ENCODE data around the gene CNGA2.

CNGA2 gene

DNA sequence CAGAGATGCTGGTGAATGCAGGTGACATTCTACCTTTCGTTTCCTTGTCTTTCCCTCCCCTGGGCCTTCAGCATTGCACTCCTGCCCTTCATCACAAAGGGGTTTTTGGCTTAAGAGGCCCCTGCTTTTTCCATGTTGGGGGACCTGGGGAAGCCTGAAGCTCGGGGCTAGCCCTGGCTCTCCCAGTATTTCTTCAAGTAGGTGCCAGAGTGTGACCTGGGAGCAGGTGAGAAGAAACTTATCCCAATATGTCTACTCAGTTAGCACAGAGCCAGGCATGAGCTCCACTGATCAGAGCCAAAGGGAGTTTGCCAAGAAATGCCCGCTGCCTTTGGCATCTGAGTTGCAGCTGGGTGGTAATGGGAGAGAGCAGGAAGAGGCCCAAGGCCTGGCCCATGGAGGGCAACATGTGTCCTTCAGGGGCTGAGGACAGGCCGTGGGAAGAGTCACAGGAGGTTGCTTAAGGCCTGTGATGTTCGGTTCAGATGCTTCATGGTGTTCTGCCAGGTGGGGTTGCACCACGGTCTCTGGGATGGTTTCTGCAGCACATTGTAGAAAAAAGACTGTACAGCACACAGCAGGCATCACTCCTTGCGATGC lies 31.7 kb upstream of the CNGA2 start:
- ChIA-PET POLR2A (no interaction called here), CTCF (no interaction called here)
- DNase-seq (ENCODE audit: extremely low spot score): no peak
- no peak for TF ChIP-seq BHLHE40 (IDR thresholded peaks at IDR 0.05; ENCODE audit: borderline replicate concordance)

DNA sequence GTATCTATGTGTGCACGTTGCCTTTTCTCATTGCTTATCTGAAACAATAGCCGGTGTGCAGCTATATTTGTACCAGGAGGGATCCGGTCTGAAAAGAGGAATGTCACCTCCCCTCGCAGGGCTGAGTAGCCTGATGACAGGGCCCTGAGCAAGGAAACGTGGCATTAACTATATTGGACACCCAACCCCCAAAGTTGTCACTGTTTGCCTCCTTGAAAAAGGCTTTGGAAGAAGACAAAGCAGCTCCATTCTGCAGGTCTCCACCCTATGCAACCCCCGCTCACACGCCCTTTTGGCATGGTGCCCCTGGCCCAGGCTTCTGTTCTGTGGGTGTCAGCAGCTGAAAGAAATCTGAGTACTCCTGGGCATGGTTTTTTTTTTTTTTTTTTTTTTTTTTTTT lies 31.1 kb upstream of the CNGA2 start:
- TF ChIP-seq FOXA1 (IDR thresholded peaks at IDR 0.05) (no peak), NFRKB (IDR thresholded peaks at IDR 0.05) (no peak), ARNT (IDR thresholded peaks at IDR 0.05) (no peak), FOXM1 (IDR thresholded peaks at IDR 0.05; ENCODE audit: borderline replicate concordance) (no peak), L3MBTL2 (conservative IDR thresholded peaks at IDR 0.05) (no peak), SP1 (IDR thresholded peaks at IDR 0.05) (no peak), LEF1 (IDR thresholded peaks at IDR 0.05; ENCODE audit: borderline replicate concordance) (no peak), BHLHE40 (IDR thresholded peaks at IDR 0.05; ENCODE audit: borderline replicate concordance) (no peak), SUZ12 (IDR thresholded peaks at IDR 0.05) (no peak), TARDBP (IDR thresholded peaks at IDR 0.05) (no peak), ELF4 (IDR thresholded peaks at IDR 0.05) (no peak), FOXK2 (IDR thresholded peaks at IDR 0.05) (no peak), CTBP1 (IDR thresholded peaks at IDR 0.05; ENCODE audit: borderline replicate concordance) (no peak)
- TF ChIP-seq, protein P1, sequence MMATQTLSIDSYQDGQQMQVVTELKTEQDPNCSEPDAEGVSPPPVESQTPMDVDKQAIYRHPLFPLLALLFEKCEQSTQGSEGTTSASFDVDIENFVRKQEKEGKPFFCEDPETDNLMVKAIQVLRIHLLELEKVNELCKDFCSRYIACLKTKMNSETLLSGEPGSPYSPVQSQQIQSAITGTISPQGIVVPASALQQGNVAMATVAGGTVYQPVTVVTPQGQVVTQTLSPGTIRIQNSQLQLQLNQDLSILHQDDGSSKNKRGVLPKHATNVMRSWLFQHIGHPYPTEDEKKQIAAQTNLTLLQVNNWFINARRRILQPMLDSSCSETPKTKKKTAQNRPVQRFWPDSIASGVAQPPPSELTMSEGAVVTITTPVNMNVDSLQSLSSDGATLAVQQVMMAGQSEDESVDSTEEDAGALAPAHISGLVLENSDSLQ (IDR thresholded peaks at IDR 0.05): no peak
- CTCF ChIA-PET: no interaction called here
- DNase-seq (ENCODE audit: extremely low spot score): no peak
- POLR2A ChIA-PET: no interaction called here

DNA sequence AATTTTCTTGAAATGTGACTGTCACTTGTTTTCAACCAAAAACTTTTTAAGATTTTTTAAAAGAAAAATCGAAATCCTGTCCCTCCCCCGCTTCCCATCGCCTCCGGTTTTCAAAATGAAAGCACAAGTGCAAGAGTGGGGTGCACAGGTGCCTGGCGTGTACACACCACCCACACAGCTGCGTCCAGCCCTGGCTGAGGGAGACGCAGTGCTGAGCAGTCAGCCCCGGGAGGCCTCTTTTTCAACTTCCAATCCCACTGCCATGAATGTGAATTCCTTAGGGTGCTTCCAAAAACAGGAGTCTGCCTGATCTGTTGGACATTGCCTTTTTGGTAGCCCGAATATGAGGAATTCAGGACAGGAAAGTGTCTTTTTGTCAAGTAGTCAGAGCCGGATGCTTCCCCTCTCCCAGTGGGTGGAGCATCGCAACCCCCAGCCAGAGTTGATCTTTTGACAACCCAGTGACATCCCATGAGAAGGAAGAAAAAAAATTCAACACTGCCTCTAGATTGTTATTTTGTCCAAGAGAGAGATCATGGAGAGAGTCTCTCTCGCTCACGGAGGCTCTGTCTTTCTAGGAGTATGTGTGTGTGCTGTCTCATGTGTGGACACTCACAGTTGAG lies 30.4 kb upstream of the CNGA2 start:
- no peak for DNase-seq (ENCODE audit: extremely low spot score)
- CTCF ChIA-PET: no interaction called here
- POLR2A ChIA-PET: no interaction called here
- no peak for TF ChIP-seq L3MBTL2 (conservative IDR thresholded peaks at IDR 0.05)
- no peak for TF ChIP-seq FOXM1 (IDR thresholded peaks at IDR 0.05; ENCODE audit: borderline replicate concordance)
- no peak for TF ChIP-seq SP1 (IDR thresholded peaks at IDR 0.05)
- no peak for TF ChIP-seq ZNF384 (IDR thresholded peaks at IDR 0.05)
- TF ChIP-seq NFRKB (IDR thresholded peaks at IDR 0.05): no peak
- no peak for TF ChIP-seq CTBP1 (IDR thresholded peaks at IDR 0.05; ENCODE audit: borderline replicate concordance)
- no peak for TF ChIP-seq FOXA1 (IDR thresholded peaks at IDR 0.05)

DNA sequence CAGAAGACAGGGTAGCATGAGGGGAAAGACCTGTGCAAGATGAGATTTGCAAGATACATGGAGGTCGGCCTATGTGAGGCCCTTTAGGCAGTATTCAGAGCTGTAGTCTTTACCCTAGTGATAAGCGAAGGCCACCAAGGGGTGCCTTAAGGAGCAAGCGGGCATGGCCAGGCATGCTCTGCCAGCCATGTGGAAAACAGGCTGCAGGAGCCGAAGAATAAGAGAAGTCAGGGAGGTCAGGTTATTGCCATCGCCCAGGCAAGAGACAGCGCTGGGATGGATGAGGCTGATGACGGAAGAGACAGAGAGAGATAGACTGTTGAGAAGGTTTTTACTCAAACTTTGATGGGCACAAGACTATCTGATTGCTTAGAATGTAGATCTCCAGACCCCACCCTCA lies 25.7 kb upstream of the CNGA2 start:
- CTCF ChIA-PET: no interaction called here
- POLR2A ChIA-PET: no interaction called here
- no peak for DNase-seq (ENCODE audit: extremely low spot score)
- TF ChIP-seq L3MBTL2 (conservative IDR thresholded peaks at IDR 0.05): no peak
- no peak for TF ChIP-seq BHLHE40 (IDR thresholded peaks at IDR 0.05; ENCODE audit: borderline replicate concordance)
- no peak for TF ChIP-seq NFRKB (IDR thresholded peaks at IDR 0.05)
- TF ChIP-seq SUZ12 (IDR thresholded peaks at IDR 0.05): no peak
- no peak for TF ChIP-seq ELF4 (IDR thresholded peaks at IDR 0.05)

DNA sequence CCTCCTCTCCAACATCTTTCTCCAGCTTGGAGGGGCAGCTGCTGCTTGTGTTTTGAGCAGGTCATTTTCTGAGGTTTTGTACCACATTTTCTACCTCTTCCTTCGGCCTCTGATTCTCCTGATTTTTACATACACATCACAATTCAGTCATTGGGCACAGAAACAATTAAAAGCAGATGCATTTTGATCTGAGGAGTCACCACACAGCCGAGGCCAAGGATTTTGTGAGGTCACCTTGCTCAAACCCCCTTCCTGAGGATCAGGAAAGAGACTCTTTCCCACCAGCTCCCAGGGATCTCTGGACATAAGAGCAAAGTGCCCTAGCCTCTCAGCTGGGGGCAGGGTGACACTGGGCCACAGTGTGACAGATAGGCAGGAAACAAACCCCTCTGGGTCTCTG lies 24.1 kb upstream of the CNGA2 start:
- DNase-seq (ENCODE audit: extremely low spot score): no peak
- TF ChIP-seq HDGF (IDR thresholded peaks at IDR 0.05; ENCODE audit: borderline replicate concordance): no peak
- TF ChIP-seq, protein P1 (IDR thresholded peaks at IDR 0.05): no peak
- CTCF ChIA-PET: no interaction called here
- POLR2A ChIA-PET: no interaction called here

DNA sequence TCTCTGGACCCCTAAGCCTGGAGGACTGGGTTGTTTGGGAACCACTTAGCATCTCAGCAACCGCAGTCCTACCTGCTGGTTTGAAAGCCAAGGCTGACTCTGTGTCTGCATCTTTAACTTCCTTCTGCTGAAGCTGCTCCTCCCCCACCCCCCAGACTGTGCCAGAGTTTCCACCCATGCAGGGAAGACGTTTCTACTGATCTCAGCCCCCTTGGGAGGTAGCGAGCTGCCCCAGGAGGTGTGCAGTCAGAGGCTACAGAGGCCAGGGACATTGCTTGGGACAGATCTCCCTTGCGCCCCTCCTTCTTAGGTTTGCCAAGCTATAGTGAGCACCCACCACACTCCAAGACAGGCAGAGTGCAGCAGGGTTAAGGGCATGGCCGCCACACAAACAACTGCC lies 23.4 kb upstream of the CNGA2 start:
- ChIA-PET CTCF (no interaction called here), POLR2A (no interaction called here)
- DNase-seq (ENCODE audit: extremely low spot score): no peak
- TF ChIP-seq FOXM1 (IDR thresholded peaks at IDR 0.05; ENCODE audit: borderline replicate concordance) (no peak), BHLHE40 (IDR thresholded peaks at IDR 0.05; ENCODE audit: borderline replicate concordance) (no peak), ELF4 (IDR thresholded peaks at IDR 0.05) (no peak), TARDBP (IDR thresholded peaks at IDR 0.05) (no peak), LEF1 (IDR thresholded peaks at IDR 0.05; ENCODE audit: borderline replicate concordance) (no peak), SUZ12 (IDR thresholded peaks at IDR 0.05) (no peak), L3MBTL2 (conservative IDR thresholded peaks at IDR 0.05) (no peak), CTBP1 (IDR thresholded peaks at IDR 0.05; ENCODE audit: borderline replicate concordance) (no peak), SP1 (IDR thresholded peaks at IDR 0.05) (no peak), ARNT (IDR thresholded peaks at IDR 0.05) (no peak)
- TF ChIP-seq, protein P1 (IDR thresholded peaks at IDR 0.05): no peak

DNA sequence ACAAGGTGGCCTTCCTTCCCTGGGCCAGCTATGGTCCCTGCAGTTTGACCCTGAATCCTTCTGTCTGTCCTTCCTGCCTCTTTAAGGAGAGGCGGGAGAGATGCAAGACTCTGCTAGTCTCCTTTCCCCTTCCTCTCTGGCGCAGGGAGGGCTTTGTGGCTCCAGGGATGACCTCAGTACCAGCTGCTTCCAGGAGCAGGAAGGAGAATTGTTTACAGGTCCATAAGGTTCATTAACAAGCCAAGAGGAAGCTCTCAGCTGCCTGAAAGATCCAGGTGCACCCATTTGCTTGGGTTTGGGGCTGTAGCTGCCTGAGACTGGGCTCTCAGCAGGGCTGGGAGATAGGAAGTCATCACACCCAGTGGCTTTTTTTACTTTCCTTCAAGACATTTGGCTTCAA lies 22.8 kb upstream of the CNGA2 start:
- CTCF ChIA-PET: interaction anchor here (1.0 kb wide), 1 partner anchor 9 kb away, joined by 3 read pairs; no protein-coding TSS in a partner anchor
- TF ChIP-seq ZNF384 (IDR thresholded peaks at IDR 0.05) (no peak), L3MBTL2 (conservative IDR thresholded peaks at IDR 0.05) (no peak), SUZ12 (IDR thresholded peaks at IDR 0.05) (no peak), HDGF (IDR thresholded peaks at IDR 0.05; ENCODE audit: borderline replicate concordance) (no peak), NFRKB (IDR thresholded peaks at IDR 0.05) (no peak), BHLHE40 (IDR thresholded peaks at IDR 0.05; ENCODE audit: borderline replicate concordance) (no peak), LEF1 (IDR thresholded peaks at IDR 0.05; ENCODE audit: borderline replicate concordance) (no peak), TARDBP (IDR thresholded peaks at IDR 0.05) (no peak), FOXK2 (IDR thresholded peaks at IDR 0.05) (no peak)
- TF ChIP-seq, protein P1 (IDR thresholded peaks at IDR 0.05): no peak
- POLR2A ChIA-PET: no interaction called here
- DNase-seq (ENCODE audit: extremely low spot score): no peak

Data from HEK293T (cell line).